GM18873 (cell line): ENCODE results near the gene SELL.
"Not testable (repeated sequence)": the region's sequence is repeated elsewhere in the genome, so short reads cannot be mapped to it uniquely, and the experiment has no call there.

ENCODE experiments used
- ATAC-seq: cut with Tn5 transposase; IDR thresholded peaks from one replicate; pipeline ENCODE4 v1.9.1; 2021; ENCODE audit warnings: mild to moderate bottlenecking, moderate library complexity, moderate number of reproducible peaks; ENCODE audit not compliant: unreplicated experiment, low FRiP score

SELL gene

DNA sequence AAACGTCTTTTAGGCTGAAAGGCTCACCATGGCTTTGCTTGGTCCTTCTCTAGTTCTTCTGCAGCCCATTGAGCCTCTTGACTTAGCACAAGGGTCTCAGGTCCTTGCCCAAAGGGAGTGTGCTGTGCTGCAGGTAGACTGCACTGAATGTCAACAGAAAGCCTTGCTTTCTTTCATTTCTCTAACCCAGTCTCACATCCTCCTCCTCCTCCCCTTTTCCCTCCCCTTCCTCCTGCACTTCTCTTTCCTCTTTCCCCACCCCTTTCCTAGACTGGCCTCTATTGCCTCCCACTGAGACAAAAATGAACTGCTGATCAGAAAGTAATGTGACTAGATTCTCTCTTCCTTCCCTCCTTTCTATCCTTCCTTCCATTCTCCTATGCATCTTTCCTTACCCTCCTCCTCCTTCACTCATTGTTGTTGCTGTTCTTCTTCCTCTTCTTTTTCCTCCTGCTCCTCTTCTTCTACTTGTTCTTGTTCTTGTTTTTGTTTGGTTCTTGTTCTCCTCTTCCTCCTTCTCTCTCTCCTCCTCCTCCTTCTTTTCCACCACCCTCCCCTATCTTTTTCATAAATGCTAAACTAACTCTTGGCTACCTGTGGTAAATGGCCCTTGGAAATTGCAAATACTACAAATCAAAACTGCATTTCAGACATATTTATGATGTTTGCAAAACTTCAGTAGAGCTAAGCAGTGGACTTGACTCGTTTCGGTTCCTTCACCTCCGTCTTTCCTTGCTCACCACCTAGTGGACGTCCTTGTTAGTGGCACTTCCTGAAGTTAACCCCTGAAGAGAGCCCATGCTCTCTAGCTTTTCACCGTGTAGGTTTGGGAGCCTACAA lies at the start of gene SELL:
TSS of gene SELL (minus strand) at position 152 of the 840 bp plus-strand sequence. CDS start at position 30, 122 bp downstream.
- peak; percentile 75 for ATAC-seq

DNA sequence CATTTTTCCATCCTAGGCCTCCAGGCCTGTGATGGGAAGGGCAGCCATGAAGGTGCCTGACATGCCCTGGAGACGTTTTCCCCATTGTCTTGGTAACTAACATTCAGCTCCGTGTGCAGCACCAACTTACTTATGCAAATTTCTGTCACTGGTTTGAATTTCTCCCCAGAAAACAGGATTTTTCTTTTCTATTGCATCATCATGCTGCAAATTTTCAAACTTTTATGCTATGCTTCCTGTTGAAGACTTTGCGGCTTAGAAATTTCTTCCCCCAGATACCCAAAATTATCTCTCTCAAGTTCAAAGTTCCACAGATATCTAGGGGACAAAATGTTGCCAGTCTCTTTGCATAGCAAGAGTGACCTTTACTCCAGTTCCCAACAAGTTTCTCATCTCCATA lies 47.6 kb upstream of the SELL start:
- no peak for ATAC-seq

DNA sequence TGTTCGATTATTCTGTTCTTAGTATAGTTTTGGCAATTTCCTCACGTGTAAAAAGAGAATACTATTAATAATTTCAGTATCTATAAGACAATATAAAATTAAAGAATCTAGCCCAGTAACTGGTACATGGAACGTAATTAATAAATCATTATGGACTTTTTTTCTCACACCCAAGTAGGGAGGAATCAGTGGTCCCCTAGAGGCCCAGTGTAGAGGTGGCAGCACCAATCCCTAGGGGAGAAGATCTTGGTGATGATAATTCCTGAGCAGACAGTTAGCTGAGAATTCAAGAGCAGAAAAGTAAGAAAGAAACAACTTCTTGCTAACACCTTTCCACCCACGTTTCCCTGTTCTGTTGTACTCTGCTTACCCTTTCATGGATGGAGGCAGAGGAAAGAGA lies 42.1 kb upstream of the SELL start:
- no peak for ATAC-seq

DNA sequence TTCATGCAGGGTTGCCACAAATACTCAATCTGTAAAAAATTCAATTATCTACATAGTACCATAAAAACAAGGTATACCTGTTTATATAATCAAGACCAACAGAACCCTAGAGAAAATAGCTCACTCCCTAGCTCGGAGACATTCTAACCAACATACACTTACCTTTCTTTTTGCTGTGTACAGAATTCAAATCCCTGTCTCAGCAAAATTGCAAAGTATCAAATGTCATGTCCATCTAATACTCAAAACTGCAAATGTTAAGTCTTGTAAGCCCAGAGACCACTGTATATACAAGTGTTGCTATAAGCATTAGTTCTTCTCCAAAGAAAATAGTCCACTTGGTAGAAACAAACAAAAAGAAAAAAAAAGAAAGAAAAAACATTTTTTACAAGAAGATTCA lies 38.6 kb upstream of the SELL start:
- ATAC-seq, result no peak

DNA sequence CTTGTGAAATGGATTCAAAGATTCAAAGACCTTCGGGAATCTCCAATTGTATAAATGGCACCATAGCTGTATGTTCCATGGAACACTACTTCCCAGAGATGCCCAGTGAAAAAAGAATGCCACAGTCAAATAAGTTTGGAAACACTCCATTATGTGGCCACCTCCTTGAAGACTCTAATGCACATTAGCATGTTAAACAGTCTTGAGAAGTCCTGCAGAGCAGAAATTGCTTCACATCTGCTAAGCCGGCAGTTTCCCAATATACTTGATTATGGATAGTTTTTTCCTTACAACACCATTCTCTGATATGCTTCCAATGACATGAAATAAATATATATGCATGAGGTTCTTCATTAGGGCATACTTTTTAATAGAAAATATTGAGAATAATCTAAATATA lies 35.1 kb upstream of the SELL start:
- no peak for ATAC-seq

DNA sequence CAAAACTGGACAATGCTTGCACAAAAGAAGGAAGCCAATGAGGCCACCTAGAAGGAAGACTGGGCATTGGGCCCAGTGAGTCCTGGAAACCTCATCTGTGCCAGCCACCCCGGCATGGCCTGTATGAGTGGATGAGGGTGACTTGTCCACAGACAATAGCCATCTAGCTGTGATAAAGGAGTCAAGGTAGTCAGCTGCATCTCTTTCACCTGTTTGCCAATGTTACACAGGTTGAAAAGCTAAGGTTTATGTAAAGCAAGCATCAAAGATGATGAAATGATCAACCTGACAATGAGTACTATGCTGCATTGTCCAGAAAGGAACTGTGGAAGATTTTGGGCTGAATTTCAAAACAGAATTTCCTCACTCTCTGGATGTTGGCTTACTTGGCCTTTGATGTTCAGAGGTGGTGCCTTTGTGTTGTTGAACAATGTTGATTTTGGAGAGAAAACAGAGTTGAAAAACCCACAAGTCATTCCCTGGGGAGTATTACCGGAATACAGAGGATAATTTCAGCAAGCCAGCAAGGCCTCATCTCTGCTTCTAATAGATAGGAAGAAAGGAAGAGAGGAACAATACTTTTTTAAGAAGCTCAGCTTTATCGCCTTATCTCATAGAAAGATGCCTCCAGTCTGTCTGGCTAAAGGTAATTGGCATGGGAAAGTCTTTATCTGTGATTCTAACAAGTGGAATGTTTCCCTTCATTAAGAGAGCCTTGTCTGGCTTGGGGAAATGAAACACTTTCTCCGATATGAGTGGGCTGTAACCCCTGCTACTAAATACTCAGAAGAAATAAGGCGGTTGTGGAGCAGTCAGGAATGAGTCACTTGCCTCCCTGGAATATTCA lies 33.8 kb upstream of the SELL start:
- ATAC-seq, result no peak

DNA sequence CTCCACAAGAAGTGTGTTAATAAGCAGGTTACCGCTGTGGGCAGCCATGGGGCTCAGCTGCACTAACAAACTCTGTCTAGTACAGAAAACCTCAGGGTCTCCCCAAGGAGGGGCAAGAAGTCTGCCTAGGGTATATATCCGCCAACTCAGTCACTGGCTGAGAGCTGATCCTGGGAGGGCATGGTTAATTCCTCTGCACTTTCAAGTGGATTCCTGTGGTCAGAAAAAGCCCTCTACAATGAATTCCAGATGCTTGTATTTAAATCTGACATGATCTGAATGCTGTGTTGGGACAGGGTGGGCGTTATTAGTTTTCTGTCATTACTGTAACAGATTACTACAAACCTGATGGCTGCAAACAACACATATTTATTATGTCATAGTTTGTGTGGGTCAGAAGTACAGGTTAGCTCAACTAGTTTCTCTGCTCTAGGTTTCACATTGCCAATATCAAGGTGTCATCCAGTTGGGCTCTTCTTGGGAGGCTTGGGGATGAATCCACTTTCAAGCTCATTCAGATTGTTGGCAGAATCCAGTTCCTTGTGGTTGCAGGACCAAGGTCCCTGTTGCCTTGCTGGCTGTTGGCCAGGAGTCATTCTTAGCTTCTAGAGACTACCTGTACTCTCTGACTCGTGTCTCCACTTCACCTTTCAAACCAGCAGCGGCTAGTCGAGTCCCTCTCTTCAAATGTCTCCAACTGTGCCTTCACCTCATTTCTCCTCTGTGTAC lies 30.4 kb upstream of the SELL start:
- ATAC-seq, result no peak

DNA sequence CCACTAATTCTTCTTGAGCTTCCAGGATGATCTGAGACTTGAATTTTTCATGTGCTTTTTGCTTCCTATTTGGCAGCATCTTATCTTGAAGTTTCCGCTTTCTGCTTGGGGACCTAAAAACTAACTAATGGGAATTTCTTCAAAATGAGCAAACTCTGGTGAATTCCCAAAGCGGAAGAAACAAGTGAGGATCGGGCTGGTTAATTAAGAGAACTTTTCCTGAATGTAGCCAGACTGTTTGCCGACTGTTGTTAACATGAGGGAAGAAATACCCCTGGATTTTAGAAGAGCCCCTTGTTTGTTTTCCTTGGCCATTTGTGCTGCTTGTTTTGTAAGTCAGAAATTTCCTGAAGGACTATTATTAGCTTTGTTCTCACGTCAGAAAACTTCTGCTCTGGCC lies 28.6 kb upstream of the SELL start:
- ATAC-seq, result no peak

DNA sequence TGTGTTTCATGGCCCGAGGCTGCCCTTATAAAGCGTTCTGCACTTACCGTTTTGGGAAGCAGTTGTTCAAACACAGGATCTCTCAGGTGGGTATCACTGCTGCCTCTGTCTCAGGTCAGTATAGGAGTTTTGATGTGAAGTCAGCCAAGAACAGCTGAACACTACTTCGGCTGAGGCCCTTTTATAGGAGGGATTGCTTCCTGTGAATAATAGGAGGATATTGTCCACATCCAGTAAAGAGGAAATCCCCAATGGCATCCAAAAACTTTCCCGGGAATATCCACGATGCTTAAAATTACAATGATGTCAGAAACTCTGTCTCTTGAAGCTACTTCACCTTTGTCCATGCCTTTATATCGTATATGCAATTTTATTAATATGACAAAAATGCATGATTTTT lies 22.5 kb upstream of the SELL start, which contains the start of gene SELE:
TSS of gene SELE (minus strand) at position 156 of the 400 bp plus-strand sequence. CDS start 467 bp downstream, outside the sequence.
- ATAC-seq, result no peak

DNA sequence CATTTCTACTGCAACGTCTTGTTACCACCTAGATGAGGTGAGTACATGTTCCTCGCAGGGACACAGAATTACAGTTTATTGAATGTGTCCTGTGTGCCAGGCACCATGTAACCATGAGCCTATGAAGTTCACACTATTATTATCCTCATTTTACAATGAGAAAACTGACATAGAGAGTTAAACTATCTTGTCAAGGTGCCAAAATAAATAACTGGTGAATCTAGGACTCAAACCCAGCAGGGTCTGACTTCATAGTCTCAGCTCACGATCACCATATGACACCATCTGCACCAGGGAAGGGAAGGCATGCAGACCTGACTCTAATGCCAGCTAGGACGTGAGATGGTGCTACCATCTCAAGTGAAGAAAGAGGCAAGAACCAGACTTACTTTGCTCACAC lies 20.0 kb upstream of the SELL start:
- ATAC-seq, result no peak

DNA sequence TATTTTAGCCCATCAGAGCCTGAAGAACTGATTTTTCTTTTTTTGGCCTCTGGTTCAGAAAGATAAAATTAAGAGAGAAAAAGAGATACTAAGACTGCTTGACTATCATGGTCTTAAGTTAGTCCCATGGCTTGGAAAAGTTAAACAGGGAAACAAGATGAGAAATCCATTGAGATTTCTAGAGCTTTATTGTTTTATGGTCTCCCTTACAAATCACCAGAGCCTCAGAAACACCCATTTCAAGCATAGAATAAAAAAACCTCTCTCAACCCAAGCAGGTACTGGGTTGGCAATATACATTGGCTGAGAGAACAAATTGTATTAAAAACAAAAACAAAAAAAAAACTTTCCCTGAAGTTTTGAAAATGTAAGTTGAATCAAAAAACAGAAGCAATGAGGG lies 18.6 kb upstream of the SELL start:
- ATAC-seq, result no peak

DNA sequence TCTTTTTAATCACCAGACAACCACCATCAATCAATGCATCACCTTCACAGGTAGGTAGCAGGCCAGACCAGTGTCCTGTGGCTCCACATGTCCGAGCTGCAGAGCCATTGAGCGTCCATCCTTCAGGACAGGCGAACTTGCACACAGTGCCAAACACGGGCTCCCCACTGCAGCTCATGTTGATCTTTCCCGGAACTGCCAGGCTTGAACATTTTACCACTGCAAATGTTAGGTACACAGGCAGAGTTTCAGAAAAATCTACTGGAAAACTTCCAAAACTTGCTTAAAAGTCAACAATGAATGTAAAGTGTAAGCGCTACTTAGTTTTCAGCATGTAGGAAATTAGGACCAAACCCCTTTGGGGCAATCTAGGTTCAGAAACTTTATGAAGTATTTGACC lies 15.9 kb upstream of the SELL start:
- no peak for ATAC-seq

DNA sequence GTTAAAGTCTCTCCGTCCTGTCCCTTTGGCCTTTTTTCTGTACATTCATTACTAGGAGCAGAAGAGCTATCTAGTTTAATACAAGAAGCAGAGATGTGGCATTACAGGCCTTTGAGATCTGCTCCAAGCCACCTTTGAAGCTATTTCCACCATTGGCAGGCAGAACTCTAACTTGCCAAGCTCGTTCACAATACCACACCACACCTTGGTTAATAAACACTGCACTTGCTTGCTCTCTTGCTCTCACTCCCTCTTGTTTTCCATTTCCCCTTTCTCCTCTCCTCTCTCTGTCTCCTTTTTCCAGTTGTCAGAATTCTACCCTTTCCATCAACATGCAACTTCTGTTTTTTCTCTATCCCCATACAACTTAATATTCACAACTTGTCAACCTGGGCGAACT lies 15.4 kb upstream of the SELL start:
- no peak for ATAC-seq

DNA sequence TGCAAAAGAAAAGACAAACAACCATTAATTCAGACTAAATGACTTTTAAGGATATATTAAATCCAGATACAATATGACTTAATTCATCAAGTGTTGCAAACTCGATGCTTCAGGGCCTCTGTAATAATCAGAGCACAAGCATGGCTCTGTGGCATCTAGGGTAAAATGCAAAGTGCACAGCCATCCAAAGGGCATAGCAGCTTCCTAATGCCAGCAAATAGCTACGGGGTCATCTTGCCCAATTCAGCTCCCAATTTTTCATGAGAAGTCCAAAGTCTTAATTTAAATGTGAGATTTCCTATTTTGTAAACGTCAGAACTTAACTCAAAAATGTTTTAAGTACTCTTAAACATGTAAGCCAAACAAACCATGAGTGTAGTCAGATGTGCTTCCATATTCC lies 14.5 kb upstream of the SELL start:
- ATAC-seq, result no peak

DNA sequence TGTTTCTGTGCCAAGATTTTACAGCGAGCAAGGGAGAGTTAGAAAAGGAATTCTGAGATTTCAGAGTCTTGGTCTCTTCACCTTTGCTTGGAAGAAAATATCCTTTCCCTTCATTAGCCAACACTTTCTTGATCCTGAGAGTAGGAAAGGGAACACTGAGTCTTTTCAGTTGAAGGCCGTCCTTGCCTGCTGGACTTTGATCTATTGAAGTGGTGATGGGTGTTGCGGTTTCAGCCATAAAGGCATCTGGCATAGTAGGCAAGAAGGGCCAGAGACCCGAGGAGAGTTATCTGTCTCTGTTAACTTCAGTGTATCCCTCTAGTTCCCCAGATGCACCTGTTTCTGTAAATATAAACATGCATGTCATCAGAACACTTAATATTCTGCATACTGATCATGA lies 12.7 kb upstream of the SELL start:
- ATAC-seq, result no peak

DNA sequence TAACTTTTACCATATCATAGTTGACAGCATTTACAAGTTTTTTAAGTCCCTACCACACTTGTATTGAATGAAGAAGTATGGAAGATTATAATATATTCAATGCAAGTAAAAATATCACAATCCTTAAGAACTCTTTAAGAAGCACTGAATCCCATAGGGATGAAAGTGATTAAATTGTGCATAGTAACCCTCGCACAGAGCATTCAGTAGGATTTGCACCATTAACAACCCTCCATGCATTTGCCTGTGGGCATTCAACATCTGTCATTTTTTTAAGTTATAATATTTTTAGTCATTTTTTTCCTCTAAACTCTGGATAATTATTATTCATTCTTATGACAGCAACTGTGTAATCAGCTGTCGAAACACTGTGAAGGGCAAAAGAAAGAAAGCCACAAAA lies 12.3 kb upstream of the SELL start:
- no peak for ATAC-seq

DNA sequence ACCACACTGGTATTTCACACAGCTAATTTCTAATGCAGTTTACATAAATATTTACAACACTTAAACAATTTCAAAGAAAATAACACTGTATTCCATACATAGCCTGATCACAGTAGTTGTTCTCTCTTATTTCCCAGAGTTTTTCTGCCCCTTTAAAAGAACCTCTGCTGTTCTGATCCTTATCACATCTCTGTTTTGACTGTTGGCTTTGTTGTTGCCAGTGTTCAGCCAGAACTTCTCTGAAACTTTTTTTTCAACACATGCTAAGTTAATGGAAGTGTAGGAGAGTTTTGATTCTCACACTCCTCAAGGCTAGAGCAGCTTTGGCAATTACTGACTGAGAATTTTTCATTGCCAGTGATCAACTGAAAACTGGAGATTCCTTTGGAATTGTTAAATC lies 11.4 kb upstream of the SELL start:
- no peak for ATAC-seq

DNA sequence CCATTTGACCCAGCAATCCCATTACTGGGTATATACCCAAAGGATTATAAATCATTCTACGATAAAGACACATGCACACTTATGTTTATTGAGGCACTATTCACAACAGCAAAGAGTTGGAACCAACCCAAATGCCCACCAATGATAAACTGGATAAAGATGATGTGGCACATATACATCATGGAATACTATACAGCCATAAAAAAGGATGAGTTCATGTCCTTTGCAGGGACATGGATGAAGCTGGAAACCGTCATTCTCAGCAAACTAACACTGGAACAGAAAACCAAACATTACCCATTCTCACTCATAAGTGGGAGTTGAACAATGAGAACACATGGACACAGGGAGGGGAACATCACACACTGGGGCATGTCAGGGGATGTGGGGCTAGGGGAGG lies 3.7 kb upstream of the SELL start:
- ATAC-seq, result not testable (repeated sequence)

DNA sequence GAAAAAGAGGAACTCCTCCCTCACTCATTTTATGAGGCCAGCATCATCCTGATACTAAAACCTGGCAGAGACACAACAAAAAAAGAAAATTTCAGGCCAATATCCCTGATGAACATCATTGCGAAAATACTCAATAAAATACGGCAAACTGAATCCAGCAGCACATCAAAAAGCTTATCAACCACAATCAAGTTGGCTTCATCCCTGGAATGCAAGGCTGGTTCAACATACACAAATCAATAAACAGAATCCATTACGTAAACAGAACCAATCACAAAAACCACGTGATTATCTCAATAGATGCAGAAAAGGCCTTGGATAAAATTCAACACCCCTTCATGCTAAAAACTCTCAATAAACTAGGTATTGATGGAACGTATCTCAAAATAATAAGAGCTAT lies 1.7 kb upstream of the SELL start:
- not testable (repeated sequence) for ATAC-seq

DNA sequence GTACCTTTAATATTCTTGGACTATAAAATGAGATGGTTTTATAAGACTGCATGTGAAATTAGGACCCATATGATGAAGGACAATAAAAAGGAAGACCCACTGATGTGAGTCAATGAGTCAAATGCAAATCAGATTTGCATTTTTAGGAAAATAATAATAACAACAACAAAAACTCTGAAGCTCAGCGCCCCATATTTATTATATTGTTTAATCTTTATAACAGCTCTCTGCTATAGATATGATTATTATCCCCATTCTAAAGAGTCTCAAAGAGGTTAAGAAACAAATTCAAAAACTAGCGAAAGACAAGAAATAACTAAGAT lies 850 bp upstream of the SELL start:
- no peak for ATAC-seq

DNA sequence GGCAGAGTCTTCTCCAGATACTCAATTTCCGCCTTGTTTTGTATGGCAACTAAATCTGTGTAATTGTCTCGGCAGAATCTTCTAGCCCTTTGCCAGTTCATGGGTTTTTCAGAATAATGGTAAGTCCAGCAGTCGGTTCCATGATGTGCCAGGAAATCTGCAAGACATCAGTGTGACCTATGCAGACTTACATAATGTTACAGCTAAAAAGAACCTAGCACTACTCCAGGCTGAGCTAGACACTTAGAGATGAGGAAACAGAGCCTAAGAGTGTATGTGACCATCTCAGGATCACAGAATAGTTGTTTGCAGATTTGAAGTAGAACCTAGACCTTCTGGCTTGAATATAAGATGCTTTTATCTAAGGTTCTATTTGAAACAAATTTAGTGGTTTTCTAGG lies 2.8 kb downstream of the SELL start:
- ATAC-seq, result no peak
